IMR-90 (cell line): Measurements from ENCODE around the gene UGT2B28. TPM values are rescaled to one million over a fixed set of nuclear protein-coding genes. Genes with fewer than 3 reads are reported as not detected.
"Not testable (repeated sequence)": the region's sequence is repeated elsewhere in the genome, so short reads cannot be mapped to it uniquely, and the experiment has no call there.

Experiments used
- ATAC-seq: fragments of 200-7000 bp; cut with Tn5 transposase; 2 replicates; pipeline ENCODE4 v1.9.1; 2020; ENCODE audit warnings: low read depth, mild to moderate bottlenecking, moderate library complexity
- BruUV-seq: library from RNA; stranded (reverse); fragments of 400-500 nt; replicated peaks from 2 replicates; lab custom pipeline; 2021; lab: Mats Ljungman, UMichigan
- CTCF ChIA-PET: fragments of 300-600 bp; formaldehyde crosslinking; extraction: SDS; loops from one replicate; lab custom pipeline; 2021; ENCODE audit warnings: antibody characterized with exemption; lab: Yijun Ruan, JAX
- POLR2A ChIA-PET: fragments of 300-600 bp; sonication (Branson Sonifier 250); formaldehyde crosslinking; loops from one replicate; lab custom pipeline; 2022; ENCODE audit warnings: antibody characterized with exemption; ENCODE audit not compliant: unreplicated experiment; lab: Charles Lee
- DNase-seq: peaks from one replicate; pipeline ENCODE4 v3.0.0; 2013
- H2AFZ ChIP-seq: replicated peaks from 2 replicates; pipeline ENCODE3; 2013; ENCODE audit warnings: low read length, mild to moderate bottlenecking; ENCODE audit not compliant: poor library complexity
- H2AK5ac ChIP-seq: 2 replicates; pipeline ENCODE4 v1.6.1; 2013; ENCODE audit warnings: low read depth, low read length, inconsistent platforms
- H2AK9ac ChIP-seq: replicated peaks from 2 replicates; pipeline ENCODE3; 2013; ENCODE audit warnings: mild to moderate bottlenecking, low read depth, low read length, moderate library complexity; ENCODE audit not compliant: poor library complexity
- H2BK120ac ChIP-seq: 2 replicates; pipeline ENCODE4 v1.6.1; 2013; ENCODE audit warnings: low read depth, low read length, inconsistent platforms
- H2BK15ac ChIP-seq: 3 replicates; pipeline ENCODE4 v1.6.1; 2013; ENCODE audit warnings: low read depth, low read length, inconsistent platforms
- H2BK20ac ChIP-seq: 2 replicates; pipeline ENCODE4 v1.6.1; 2013; ENCODE audit warnings: low read depth, mild to moderate bottlenecking, inconsistent platforms, low read length, moderate library complexity
- H2BK5ac ChIP-seq: 2 replicates; pipeline ENCODE4 v1.6.1; 2013; ENCODE audit warnings: mild to moderate bottlenecking, low read depth, low read length, inconsistent platforms; ENCODE audit not compliant: poor library complexity, severe bottlenecking
- H3K14ac ChIP-seq: replicated peaks from 2 replicates; pipeline ENCODE4 v1.6.1; 2013; ENCODE audit warnings: low read depth, low read length, inconsistent platforms
- H3K18ac ChIP-seq: 2 replicates; pipeline ENCODE4 v1.6.1; 2013; ENCODE audit warnings: low read depth, low read length, control low read depth
- H3K23ac ChIP-seq: 2 replicates; pipeline ENCODE4 v1.6.1; 2013; ENCODE audit warnings: low read depth, low read length, inconsistent platforms
- H3K27ac ChIP-seq: 2 replicates; pipeline ENCODE4 v1.5.1; 2013; ENCODE audit warnings: mild to moderate bottlenecking, control low read depth, low read length; ENCODE audit not compliant: insufficient read depth
- H3K27me3 ChIP-seq: 2 replicates; pipeline ENCODE4 v1.6.1; 2013; ENCODE audit warnings: low read length; ENCODE audit not compliant: control insufficient read depth, insufficient read depth
- H3K36me3 ChIP-seq: 2 replicates; pipeline ENCODE4 v1.6.1; 2013; ENCODE audit warnings: low read length, mixed read lengths; ENCODE audit not compliant: control insufficient read depth, insufficient read depth
- H3K4ac ChIP-seq: 2 replicates; pipeline ENCODE4 v1.6.1; 2013; ENCODE audit warnings: low read depth, low read length, inconsistent platforms
- H3K4me1 ChIP-seq: 2 replicates; pipeline ENCODE4 v1.6.1; 2013; ENCODE audit warnings: low read length, mixed read lengths; ENCODE audit not compliant: control insufficient read depth, insufficient read depth
- H3K4me2 ChIP-seq: 2 replicates; pipeline ENCODE4 v1.6.1; 2013; ENCODE audit warnings: low read depth, mild to moderate bottlenecking, control low read depth, low read length, moderate library complexity
- H3K4me3 ChIP-seq: 2 replicates; pipeline ENCODE4 v1.5.1; 2013; ENCODE audit warnings: low read depth, mild to moderate bottlenecking, control low read depth, low read length, moderate library complexity; ENCODE audit not compliant: insufficient read depth
- H3K56ac ChIP-seq: 2 replicates; pipeline ENCODE4 v1.6.1; 2013; ENCODE audit warnings: low read length, inconsistent platforms; ENCODE audit not compliant: insufficient read depth; ENCODE audit errors: extremely low read depth
- H3K79me1 ChIP-seq, 2 experiments: 2 replicates each; pipeline ENCODE4 v1.6.1; 2013; ENCODE audit warnings: low read length in 2 of 2, inconsistent platforms in 1 of 2, low read depth in 1 of 2
- H3K9ac ChIP-seq: 2 replicates; pipeline ENCODE4 v1.6.1; 2013; ENCODE audit warnings: low read depth, low read length, control low read depth
- H3K9me1 ChIP-seq: 2 replicates; pipeline ENCODE4 v1.6.1; 2013; ENCODE audit warnings: low read length, inconsistent platforms; ENCODE audit not compliant: insufficient read depth
- H3K9me3 ChIP-seq: 2 replicates; pipeline ENCODE4 v1.6.1; 2013; ENCODE audit warnings: low read length; ENCODE audit not compliant: control insufficient read depth, insufficient read depth
- H4K20me1 ChIP-seq: 2 replicates; pipeline ENCODE4 v1.6.1; 2013; ENCODE audit warnings: low read length, inconsistent platforms; ENCODE audit not compliant: insufficient read depth
- H4K5ac ChIP-seq: 2 replicates; pipeline ENCODE4 v1.6.1; 2013; ENCODE audit warnings: mild to moderate bottlenecking, low read depth, low read length, control low read depth
- H4K8ac ChIP-seq, 2 experiments: 2 replicates each; pipeline ENCODE4 v1.6.1; 2013; ENCODE audit warnings: low read depth in 2 of 2, low read length in 2 of 2, control low read depth in 1 of 2, inconsistent platforms in 1 of 2
- H4K91ac ChIP-seq: 2 replicates; pipeline ENCODE4 v1.6.1; 2013; ENCODE audit warnings: low read depth, low read length, inconsistent platforms; ENCODE audit not compliant: insufficient read depth
- WGBS, 2 experiments: methylation state at CpG; one replicate each; pipeline versions ENCODE4 v1.1.5 to v1.1.7; 2013; ENCODE audit warnings: missing lambda C conversion rate in 2 of 2; ENCODE audit not compliant: insufficient read length in 1 of 2; ENCODE audit errors: extremely low coverage in 2 of 2; 5-methylcytosine and 5-hydroxymethylcytosine counted together
- dilution Hi-C: fragments of 300-500 bp; cut with HindIII; formaldehyde crosslinking; loops from one replicate; pipeline ENCODE4 v1.14.3; 2018; ENCODE audit warnings: low sequenced_read_pairs; ENCODE audit not compliant: unreplicated experiment
- in situ Hi-C: fragments of 300-500 bp; cut with MboI; formaldehyde crosslinking; loops from 3 replicates; pipeline ENCODE4 v1.14.3; 2019; ENCODE audit warnings: low sequenced_read_pairs, inconsistent platforms, mixed read lengths
- intact Hi-C: fragments of 100-400 bp; cut with micrococcal nuclease; formaldehyde crosslinking; loops from 2 replicates; pipeline ENCODE4 v1.10.0; 2022
- polyA plus RNA-seq, 3 experiments: library from polyadenylated mRNA; depleted of rRNA; stranded (reverse); fragments of >200 nt; gene quantifications; 2 replicates each; pipeline ENCODE4 v1.2.3, GENCODE V29; 2012; ENCODE audit warnings: low replicate concordance in 1 of 3
- total RNA-seq: library from RNA; depleted of rRNA; stranded (reverse); fragments of >200 nt; gene quantifications from 2 replicates; pipeline ENCODE4 v1.2.3, GENCODE V29; 2012

Gene UGT2B28
- total and polyA plus RNA-seq, 2 of the 4 experiments (the other 2 are of a cell fraction), result not detected

GRCh38 chr4:69331304-69331703, 51.0 kb downstream of the UGT2B28 start:
- ATAC-seq, H3K4me3 ChIP-seq, H2BK120ac ChIP-seq, H3K18ac ChIP-seq, H4K5ac ChIP-seq, DNase-seq, H3K14ac ChIP-seq, dilution Hi-C loops, H3K9me3 ChIP-seq, H4K91ac ChIP-seq, H3K9ac ChIP-seq, H4K8ac ChIP-seq, H2BK20ac ChIP-seq, CTCF ChIA-PET, H3K36me3 ChIP-seq, H2AK5ac ChIP-seq, H2AK9ac ChIP-seq, H2BK5ac ChIP-seq, H2AFZ ChIP-seq, H3K56ac ChIP-seq, intact Hi-C loops, H3K9me1 ChIP-seq, H3K27ac ChIP-seq, H3K23ac ChIP-seq, H3K79me1 ChIP-seq, POLR2A ChIA-PET, H3K4me1 ChIP-seq, BruUV-seq, H2BK15ac ChIP-seq, H3K4ac ChIP-seq, H3K4me2 ChIP-seq, H3K27me3 ChIP-seq, H4K20me1 ChIP-seq, in situ Hi-C loops: not testable (repeated sequence)
- no CpG with 5 or more reads among the region's 2 CpGs for WGBS, 2 experiments

- CTCF ChIA-PET, BruUV-seq, H2BK20ac ChIP-seq, H3K9me3 ChIP-seq, H3K27me3 ChIP-seq, dilution Hi-C loops, H3K4me3 ChIP-seq, H3K4me2 ChIP-seq, H3K27ac ChIP-seq, H4K5ac ChIP-seq, H2BK15ac ChIP-seq, H3K56ac ChIP-seq, DNase-seq, H2BK5ac ChIP-seq, H3K23ac ChIP-seq, intact Hi-C loops, H3K9ac ChIP-seq, H2BK120ac ChIP-seq, H3K4ac ChIP-seq, H2AFZ ChIP-seq, H4K91ac ChIP-seq, H4K20me1 ChIP-seq, H4K8ac ChIP-seq, H2AK9ac ChIP-seq, H3K36me3 ChIP-seq, H3K18ac ChIP-seq, H3K4me1 ChIP-seq, H3K14ac ChIP-seq, POLR2A ChIA-PET, H3K79me1 ChIP-seq, in situ Hi-C loops, H2AK5ac ChIP-seq, ATAC-seq, H3K9me1 ChIP-seq: not testable (repeated sequence)
Observed at GRCh38 chr4:69335485-69335884, 55.2 kb downstream of the UGT2B28 start.
